Upper lobe of right lung (tissue), 1 donor: ENCODE results near the gene FRMPD2. TPM values are rescaled to one million over a fixed set of nuclear protein-coding genes. Genes with fewer than 3 reads are reported as not detected.

ENCODE experiments used
- ATAC-seq: fragments of 200-7000 bp; cut with Tn5 transposase; one replicate; pipeline ENCODE4 v1.9.1; 2020; ENCODE audit warnings: mild to moderate bottlenecking, moderate library complexity
- DNase-seq: peaks from one replicate; pipeline ENCODE4 v3.0.0-alpha.2; 2020
- H3K27ac ChIP-seq: fragments of 200-600 bp; one replicate; pipeline ENCODE4 v1.8.0; 2022
- H3K27me3 ChIP-seq: fragments of 200-600 bp; one replicate; pipeline ENCODE4 v1.8.0; 2022; ENCODE audit warnings: mild to moderate bottlenecking
- H3K36me3 ChIP-seq: fragments of 200-600 bp; one replicate; pipeline ENCODE4 v1.8.0; 2022
- H3K4me1 ChIP-seq: fragments of 200-600 bp; one replicate; pipeline ENCODE4 v1.8.0; 2022
- H3K4me3 ChIP-seq: fragments of 200-600 bp; one replicate; pipeline ENCODE4 v1.8.0; 2022; ENCODE audit warnings: mild to moderate bottlenecking
- H3K9me3 ChIP-seq: fragments of 200-600 bp; one replicate; pipeline ENCODE4 v1.8.0; 2022
- intact Hi-C: fragments of 100-400 bp; cut with DNase I; formaldehyde crosslinking; loops from one replicate; pipeline ENCODE4 v1.11.0; 2022
- total RNA-seq: library from RNA; stranded (reverse); fragmentation: NEBNext Ultra II Directional; extraction: Animal tissue kit (Norgen Biotek cat#: 25700); gene quantifications from one replicate; pipeline ENCODE4 v1.2.1, GENCODE V29; 2021
- TF ChIP-seq, protein P1 (sequence below): fragments of 200-600 bp; IDR thresholded peaks from one replicate; pipeline ENCODE4 v1.8.0; 2022; ENCODE audit warnings: antibody characterized with exemption
- donor health status: DM: no; HTN: yes; CAD: no; lungs with severe emphysema.

The FRMPD2 gene
- total RNA-seq, 1 donor from 2014 or later = not detected

DNA sequence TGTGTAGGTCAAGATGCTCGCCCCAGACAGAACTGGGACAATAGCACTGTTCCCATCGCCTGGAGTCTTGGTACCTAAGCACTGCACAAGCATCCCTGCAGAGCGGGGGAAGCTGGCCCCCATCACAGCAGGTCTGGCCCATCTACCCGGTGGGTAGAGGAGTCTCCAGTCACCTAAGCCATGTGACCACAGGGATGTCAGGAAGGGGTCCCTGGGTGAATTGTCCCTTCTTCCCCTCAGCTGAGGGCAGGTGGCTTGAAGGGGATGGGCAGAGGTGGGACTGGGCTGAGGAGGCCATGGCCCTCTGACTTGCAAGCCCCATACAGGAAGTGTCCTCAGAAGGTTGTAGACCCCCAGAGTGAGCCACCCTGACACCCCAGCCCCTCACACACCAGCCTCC is 39.7 kb downstream of the FRMPD2 start:
- no peaks in the 10 kb centered on the region for H3K9me3 ChIP-seq
- no peaks in the 10 kb centered on the region for H3K27me3 ChIP-seq
- ATAC-seq (no peak), DNase-seq (no peak)
- no peaks in the 10 kb centered on the region for H3K36me3 ChIP-seq
- H3K4me1 ChIP-seq = no peaks in the 10 kb centered on the region
- intact Hi-C loops = no loop called here
- no peak overlapping the region for H3K4me3 ChIP-seq
- no peak overlapping the region for H3K27ac ChIP-seq
- TF ChIP-seq, protein P1, sequence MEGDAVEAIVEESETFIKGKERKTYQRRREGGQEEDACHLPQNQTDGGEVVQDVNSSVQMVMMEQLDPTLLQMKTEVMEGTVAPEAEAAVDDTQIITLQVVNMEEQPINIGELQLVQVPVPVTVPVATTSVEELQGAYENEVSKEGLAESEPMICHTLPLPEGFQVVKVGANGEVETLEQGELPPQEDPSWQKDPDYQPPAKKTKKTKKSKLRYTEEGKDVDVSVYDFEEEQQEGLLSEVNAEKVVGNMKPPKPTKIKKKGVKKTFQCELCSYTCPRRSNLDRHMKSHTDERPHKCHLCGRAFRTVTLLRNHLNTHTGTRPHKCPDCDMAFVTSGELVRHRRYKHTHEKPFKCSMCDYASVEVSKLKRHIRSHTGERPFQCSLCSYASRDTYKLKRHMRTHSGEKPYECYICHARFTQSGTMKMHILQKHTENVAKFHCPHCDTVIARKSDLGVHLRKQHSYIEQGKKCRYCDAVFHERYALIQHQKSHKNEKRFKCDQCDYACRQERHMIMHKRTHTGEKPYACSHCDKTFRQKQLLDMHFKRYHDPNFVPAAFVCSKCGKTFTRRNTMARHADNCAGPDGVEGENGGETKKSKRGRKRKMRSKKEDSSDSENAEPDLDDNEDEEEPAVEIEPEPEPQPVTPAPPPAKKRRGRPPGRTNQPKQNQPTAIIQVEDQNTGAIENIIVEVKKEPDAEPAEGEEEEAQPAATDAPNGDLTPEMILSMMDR = no peak

DNA sequence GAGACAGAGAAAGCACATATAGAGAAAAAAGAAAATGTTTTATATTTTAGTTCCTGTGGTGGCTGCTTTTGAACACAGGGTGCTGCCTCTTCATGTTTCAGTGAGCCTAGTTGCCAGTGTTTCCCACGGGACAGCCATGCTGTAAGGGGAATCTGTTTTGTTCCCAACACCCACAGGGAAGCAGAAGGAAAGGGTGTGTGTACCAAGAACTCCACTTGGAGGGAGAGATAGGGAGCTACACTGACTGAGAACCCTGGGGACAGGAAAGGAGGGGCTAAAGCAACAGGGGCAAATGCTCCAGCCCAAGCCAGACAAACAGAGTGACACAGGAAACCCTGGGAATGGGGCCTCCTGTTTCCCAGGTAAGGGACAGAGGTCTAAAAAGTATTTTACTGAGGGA is 40.2 kb downstream of the FRMPD2 start:
- no peak overlapping the region for H3K27ac ChIP-seq
- no peaks in the 10 kb centered on the region for H3K27me3 ChIP-seq
- no peak for DNase-seq
- no peaks in the 10 kb centered on the region for H3K9me3 ChIP-seq
- H3K36me3 ChIP-seq = no peaks in the 10 kb centered on the region
- TF ChIP-seq, protein P1 = no peak
- no peak overlapping the region for H3K4me3 ChIP-seq
- ATAC-seq = no peak
- no peaks in the 10 kb centered on the region for H3K4me1 ChIP-seq
- intact Hi-C loops = no loop called here

DNA sequence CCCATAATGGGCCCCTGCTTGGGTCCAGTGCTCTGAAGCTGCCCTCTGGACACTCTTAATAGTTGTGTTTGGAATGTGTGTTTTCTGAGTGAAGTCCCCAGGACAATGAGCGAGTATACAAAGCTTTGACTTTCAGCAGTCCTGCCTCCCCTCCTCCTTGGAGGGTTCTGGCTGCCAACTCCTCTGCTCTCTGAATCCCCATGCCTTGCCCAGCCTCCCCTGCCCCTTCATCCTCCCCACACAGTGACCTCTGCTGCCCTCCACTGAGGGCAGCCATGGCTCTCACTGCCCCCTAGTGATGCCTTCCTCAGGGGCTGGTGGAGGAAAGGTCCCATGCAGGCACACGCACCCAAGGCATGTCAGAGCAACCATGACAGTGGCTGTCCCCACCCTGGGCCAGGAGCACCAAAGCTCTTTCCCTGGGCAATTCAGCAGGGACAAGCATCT is 40.9 kb downstream of the FRMPD2 start:
- ATAC-seq = no peak
- H3K27ac ChIP-seq = no peak overlapping the region
- intact Hi-C loops = no loop called here
- H3K9me3 ChIP-seq = no peaks in the 10 kb centered on the region
- TF ChIP-seq, protein P1 = no peak
- no peaks in the 10 kb centered on the region for H3K36me3 ChIP-seq
- H3K27me3 ChIP-seq = no peaks in the 10 kb centered on the region
- no peaks in the 10 kb centered on the region for H3K4me1 ChIP-seq
- DNase-seq = no peak
- H3K4me3 ChIP-seq = no peak overlapping the region

DNA sequence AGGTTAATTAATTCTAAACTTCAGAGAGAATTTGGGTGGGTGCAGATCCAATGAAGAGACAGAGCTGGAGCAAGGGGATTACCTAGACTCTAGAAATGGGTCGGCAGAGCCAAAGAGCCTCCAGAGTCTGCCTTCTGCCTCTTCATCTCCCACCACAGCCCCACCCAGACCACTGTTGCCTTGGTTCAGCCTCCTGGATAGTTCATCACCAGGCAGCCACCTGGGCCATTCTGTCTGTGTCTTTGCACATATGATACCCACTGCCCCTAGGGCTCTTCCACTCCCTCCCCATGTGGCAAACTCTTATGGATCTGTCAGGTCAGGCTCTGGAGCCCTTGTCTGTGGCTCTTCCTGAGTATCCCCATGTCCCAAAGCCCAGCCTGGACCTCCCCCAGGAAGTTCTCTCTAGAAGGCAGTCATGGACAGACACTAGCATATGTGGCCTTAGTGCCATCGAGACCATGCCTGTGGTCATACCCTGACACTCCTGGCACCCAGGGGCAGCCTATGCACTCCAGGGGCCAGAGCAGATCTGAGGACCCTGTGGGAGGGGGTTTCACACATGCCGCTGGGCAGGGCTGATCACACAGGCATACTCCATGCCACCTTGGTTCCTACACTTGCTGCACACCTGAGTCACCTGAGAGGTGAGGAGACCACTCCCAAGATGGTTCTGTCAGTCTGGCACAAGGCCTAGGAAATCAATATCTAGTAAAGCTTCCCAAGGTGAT is 41.6 kb downstream of the FRMPD2 start:
- no peaks in the 10 kb centered on the region for H3K4me1 ChIP-seq
- H3K4me3 ChIP-seq = no peak overlapping the region
- no peak overlapping the region for H3K27ac ChIP-seq
- TF ChIP-seq, protein P1 = no peak
- ATAC-seq = no peak
- intact Hi-C loops = no loop called here
- H3K27me3 ChIP-seq = no peaks in the 10 kb centered on the region
- no peak for DNase-seq
- no peaks in the 10 kb centered on the region for H3K36me3 ChIP-seq
- H3K9me3 ChIP-seq = no peaks in the 10 kb centered on the region

DNA sequence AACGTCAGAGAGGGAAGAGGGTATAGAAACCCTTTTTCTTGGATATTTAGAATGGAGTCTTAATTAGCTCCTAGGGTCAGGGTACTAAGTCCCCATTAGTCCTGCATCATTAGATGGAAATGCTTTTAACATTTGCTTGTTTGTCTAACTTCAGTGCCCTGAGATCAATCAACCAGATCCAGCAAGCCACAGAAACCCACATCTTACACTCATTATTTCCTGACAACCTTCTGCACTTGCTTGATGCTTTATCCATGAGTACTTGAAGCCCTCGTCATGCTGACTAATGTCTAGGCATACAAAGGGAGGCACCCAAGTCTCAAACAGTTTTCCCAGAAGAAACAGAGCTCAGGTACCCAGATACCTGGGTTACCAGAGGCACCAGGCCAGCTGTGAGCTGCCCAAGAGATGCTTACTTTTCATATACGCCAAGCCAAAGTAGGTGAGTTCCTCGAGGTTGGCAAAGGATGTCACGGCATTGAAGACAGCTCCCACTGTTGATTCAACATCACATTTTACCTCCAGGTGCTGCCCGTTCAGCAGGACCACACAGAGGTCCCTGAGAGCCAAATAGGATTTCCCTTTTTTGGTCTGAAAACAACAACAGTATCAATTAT is 42.7 kb downstream of the FRMPD2 start:
- TF ChIP-seq, protein P1 = no peak
- ATAC-seq = no peak
- no peaks in the 10 kb centered on the region for H3K36me3 ChIP-seq
- no peak for DNase-seq
- intact Hi-C loops = no loop called here
- no peaks in the 10 kb centered on the region for H3K9me3 ChIP-seq
- no peaks in the 10 kb centered on the region for H3K27me3 ChIP-seq
- H3K27ac ChIP-seq = no peak overlapping the region
- H3K4me3 ChIP-seq = no peak overlapping the region
- no peaks in the 10 kb centered on the region for H3K4me1 ChIP-seq
